Glutamatergic neuron (in vitro differentiated cells): ENCODE data around the gene ASB13. TPM values are rescaled to one million over a fixed set of nuclear protein-coding genes. Genes with fewer than 3 reads are reported as not detected.
"Not testable (repeated sequence)": the region's sequence is repeated elsewhere in the genome, so short reads cannot be mapped to it uniquely, and the experiment has no call there.

Experiments used
- DNase-seq: peaks from one replicate; pipeline ENCODE4 v3.0.0; 2022
- H3K27ac Mint-ChIP-seq: one replicate; pipeline ENCODE4 v1.8.0; 2020; ENCODE audit warnings: mild to moderate bottlenecking, mixed read lengths, inconsistent platforms; ENCODE audit not compliant: unreplicated experiment
- H3K27me3 Mint-ChIP-seq: one replicate; pipeline ENCODE4 v1.8.0; 2020; ENCODE audit warnings: mild to moderate bottlenecking, moderate library complexity, mixed read lengths, inconsistent platforms; ENCODE audit not compliant: unreplicated experiment
- H3K36me3 Mint-ChIP-seq: one replicate; pipeline ENCODE4 v1.8.0; 2020; ENCODE audit warnings: mild to moderate bottlenecking, mixed read lengths, inconsistent platforms; ENCODE audit not compliant: unreplicated experiment
- H3K4me1 Mint-ChIP-seq: one replicate; pipeline ENCODE4 v1.8.0; 2020; ENCODE audit warnings: mild to moderate bottlenecking, low read depth, mixed read lengths, inconsistent platforms; ENCODE audit not compliant: unreplicated experiment
- H3K4me3 Mint-ChIP-seq: one replicate; pipeline ENCODE4 v1.8.0; 2020; ENCODE audit warnings: mild to moderate bottlenecking, mixed read lengths, inconsistent platforms; ENCODE audit not compliant: unreplicated experiment
- H3K9me3 Mint-ChIP-seq: one replicate; pipeline ENCODE4 v1.8.0; 2020; ENCODE audit warnings: mild to moderate bottlenecking, moderate library complexity, mixed read lengths, inconsistent platforms; ENCODE audit not compliant: unreplicated experiment
- total RNA-seq: library from RNA; stranded (reverse); fragmentation: NEBNext Ultra II Directional; extraction: Animal tissue kit (Norgen Biotek cat#: 25700); gene quantifications from one replicate; pipeline ENCODE4 v1.2.1, GENCODE V29; 2021; ENCODE audit not compliant: unreplicated experiment
- TF ChIP-seq, protein P1 (sequence below): fragments of 200-600 bp; sonication (generic); IDR thresholded peaks from one replicate; pipeline ENCODE4 v1.5.0; 2021; ENCODE audit not compliant: partially characterized antibody, unreplicated experiment

ASB13 gene
- total RNA-seq, 1 donor from 2014 or later: 13.9 TPM

DNA sequence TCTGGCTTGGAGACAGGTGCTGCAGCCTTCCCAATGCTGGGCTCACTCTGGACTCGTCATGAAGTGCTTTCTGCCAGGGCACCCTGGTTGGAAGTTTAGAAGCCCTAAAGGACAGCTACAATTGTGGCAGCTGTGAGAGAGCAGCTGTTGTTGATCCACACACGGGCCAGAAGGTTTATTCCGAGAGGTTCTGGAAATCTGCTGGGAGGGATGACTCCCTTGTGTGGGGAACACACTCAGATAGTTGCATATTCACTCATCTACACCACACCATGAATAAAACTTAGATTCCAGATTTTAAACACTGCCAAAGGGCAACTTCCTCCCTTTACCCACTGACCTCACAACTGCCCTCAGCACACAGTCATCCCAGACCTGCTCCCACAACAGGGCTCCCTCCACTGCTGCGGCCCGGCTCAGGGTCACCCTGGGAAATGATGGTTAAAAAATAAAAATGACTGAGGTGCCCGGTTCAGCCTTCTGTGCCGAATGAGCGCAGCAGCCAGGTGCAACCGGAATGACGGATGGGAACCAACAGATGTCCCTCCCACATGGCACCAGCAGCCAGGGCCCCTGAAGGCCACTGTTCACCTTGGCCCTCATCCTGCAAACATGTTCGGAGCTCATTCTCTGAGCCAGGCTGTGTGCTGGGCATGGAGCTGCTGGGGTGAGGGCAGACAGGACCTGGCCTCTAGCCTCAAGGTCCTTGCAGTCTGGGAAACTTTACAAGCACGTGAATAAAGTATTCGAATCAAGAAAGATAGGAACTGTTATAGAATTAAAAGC, 40.2 kb downstream of the ASB13 start:
- peak overlapping the region; percentile 59 for H3K27ac Mint-ChIP-seq
- peaks cover 14% of the 10 kb centered on the region for H3K4me1 Mint-ChIP-seq

GRCh38 chr10:5624701-5625100, 41.7 kb downstream of the ASB13 start:
- TF ChIP-seq, protein P1, sequence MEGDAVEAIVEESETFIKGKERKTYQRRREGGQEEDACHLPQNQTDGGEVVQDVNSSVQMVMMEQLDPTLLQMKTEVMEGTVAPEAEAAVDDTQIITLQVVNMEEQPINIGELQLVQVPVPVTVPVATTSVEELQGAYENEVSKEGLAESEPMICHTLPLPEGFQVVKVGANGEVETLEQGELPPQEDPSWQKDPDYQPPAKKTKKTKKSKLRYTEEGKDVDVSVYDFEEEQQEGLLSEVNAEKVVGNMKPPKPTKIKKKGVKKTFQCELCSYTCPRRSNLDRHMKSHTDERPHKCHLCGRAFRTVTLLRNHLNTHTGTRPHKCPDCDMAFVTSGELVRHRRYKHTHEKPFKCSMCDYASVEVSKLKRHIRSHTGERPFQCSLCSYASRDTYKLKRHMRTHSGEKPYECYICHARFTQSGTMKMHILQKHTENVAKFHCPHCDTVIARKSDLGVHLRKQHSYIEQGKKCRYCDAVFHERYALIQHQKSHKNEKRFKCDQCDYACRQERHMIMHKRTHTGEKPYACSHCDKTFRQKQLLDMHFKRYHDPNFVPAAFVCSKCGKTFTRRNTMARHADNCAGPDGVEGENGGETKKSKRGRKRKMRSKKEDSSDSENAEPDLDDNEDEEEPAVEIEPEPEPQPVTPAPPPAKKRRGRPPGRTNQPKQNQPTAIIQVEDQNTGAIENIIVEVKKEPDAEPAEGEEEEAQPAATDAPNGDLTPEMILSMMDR: no peak
- no peak for DNase-seq
- no peak overlapping the region for H3K4me3 Mint-ChIP-seq
- no peak overlapping the region for H3K27ac Mint-ChIP-seq
- H3K9me3 Mint-ChIP-seq: peaks cover 4% of the 10 kb centered on the region
- no peaks in the 10 kb centered on the region for H3K36me3 Mint-ChIP-seq
- H3K27me3 Mint-ChIP-seq: peaks cover 6% of the 10 kb centered on the region
- H3K4me1 Mint-ChIP-seq: peaks cover 9% of the 10 kb centered on the region

More for the DNA sequence above, 40.2 kb downstream of the ASB13 start:
- TF ChIP-seq, protein P1: no peak
- peaks cover 6% of the 10 kb centered on the region for H3K27me3 Mint-ChIP-seq
- H3K9me3 Mint-ChIP-seq: peaks cover 4% of the 10 kb centered on the region
- no peak for DNase-seq
- H3K36me3 Mint-ChIP-seq: peaks cover 4% of the 10 kb centered on the region
- H3K4me3 Mint-ChIP-seq: peak overlapping the region; percentile 25

- H3K27me3 Mint-ChIP-seq: peaks cover 6% of the 10 kb centered on the region
- H3K9me3 Mint-ChIP-seq: peaks cover 4% of the 10 kb centered on the region
- TF ChIP-seq, protein P1: peak; percentile 90
- H3K4me3 Mint-ChIP-seq: no peak overlapping the region
- peak; percentile 93 for DNase-seq
- no peak overlapping the region for H3K27ac Mint-ChIP-seq
- H3K4me1 Mint-ChIP-seq: peaks cover 19% of the 10 kb centered on the region
- no peaks in the 10 kb centered on the region for H3K36me3 Mint-ChIP-seq
These were observed 43.2 kb downstream of the ASB13 start for GRCh38 chr10:5623081-5623748.

DNA sequence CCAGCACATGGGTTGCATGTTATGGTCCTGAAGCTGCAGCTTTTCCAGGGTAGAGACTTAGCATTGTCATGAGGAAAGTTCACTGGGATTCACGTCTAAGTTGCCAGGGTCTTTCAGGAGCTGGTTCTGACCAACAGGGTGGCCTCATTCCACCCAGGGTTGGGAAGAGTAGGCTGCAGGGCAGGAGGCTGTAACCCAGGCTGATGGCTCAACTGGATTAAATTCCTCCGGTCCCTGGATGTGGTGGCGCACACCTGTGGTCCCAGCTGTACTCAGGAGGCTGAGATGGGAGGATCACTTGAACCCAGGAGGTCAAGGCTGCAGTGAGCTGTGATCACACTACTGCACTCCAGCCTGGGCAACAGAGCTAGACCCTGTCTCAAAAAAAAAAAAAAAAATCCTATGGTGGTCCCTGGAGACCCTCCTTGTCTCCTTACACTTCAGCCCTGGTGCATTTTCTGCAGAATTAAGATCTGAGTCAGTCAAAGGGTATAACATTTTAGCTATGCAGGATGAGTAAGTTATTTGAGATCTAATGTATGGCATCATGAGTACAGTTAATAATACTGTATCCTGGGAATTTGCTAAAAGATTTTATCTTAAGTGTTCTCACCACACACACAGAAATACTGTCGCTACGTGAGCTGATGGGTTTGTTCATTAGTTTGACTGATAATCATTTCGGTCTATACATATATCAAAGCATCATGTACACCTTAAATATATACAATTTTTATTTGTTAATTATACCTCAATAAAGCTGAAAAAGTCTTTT, 44.0 kb downstream of the ASB13 start:
- Mint-ChIP-seq H3K27me3 (peaks cover 6% of the 10 kb centered on the region), H3K9me3 (peaks cover 6% of the 10 kb centered on the region), H3K27ac (no peak overlapping the region), H3K4me1 (peaks cover 18% of the 10 kb centered on the region), H3K4me3 (no peak overlapping the region), H3K36me3 (peaks cover 3% of the 10 kb centered on the region)
- no peak for DNase-seq
- TF ChIP-seq, protein P1: no peak

GRCh38 chr10:5621371-5621770, 45.0 kb downstream of the ASB13 start:
- DNase-seq, H3K4me3 Mint-ChIP-seq, H3K9me3 Mint-ChIP-seq, H3K27ac Mint-ChIP-seq, H3K36me3 Mint-ChIP-seq, H3K27me3 Mint-ChIP-seq: not testable (repeated sequence)
- H3K4me1 Mint-ChIP-seq: peaks cover 18% of the 10 kb centered on the region
